ENCODE measurements around the gene DCAF11.
A peak's percentile ranks its signal among the peaks of the same experiment; 100 is the strongest.
"Not testable (repeated sequence)": the region's sequence is repeated elsewhere in the genome, so short reads cannot be mapped to it uniquely, and the experiment has no call there.

The DCAF11 gene

DNA sequence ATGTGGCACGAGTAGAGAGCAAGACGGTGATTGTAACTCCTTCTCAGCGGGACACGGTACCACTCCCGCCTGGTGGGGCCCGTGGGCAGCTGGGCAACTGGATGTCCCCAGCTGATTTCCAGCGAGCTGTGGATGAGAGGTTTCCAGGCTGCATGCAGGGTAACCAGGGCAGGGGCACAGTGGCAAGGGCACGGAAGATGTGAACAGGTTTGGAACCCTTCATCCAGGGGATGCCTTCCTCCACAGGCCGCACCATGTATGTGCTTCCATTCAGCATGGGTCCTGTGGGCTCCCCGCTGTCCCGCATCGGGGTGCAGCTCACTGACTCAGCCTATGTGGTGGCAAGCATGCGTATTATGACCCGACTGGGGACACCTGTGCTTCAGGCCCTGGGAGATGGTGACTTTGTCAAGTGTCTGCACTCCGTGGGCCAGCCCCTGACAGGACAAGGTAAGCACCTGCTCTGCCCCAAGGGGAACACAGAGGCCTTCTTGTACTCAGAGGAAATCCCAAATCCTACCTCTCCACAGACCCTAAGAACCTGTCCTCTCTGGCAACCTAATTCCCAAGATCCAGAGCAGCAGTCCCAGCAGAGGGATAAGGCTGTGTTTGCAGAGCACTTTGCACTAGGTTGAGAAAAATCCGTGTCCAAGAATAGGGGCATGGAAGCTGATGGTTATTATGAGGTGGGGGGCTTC is 16.2 kb upstream of the DCAF11 start:
- DNase-seq = no peak

DNA sequence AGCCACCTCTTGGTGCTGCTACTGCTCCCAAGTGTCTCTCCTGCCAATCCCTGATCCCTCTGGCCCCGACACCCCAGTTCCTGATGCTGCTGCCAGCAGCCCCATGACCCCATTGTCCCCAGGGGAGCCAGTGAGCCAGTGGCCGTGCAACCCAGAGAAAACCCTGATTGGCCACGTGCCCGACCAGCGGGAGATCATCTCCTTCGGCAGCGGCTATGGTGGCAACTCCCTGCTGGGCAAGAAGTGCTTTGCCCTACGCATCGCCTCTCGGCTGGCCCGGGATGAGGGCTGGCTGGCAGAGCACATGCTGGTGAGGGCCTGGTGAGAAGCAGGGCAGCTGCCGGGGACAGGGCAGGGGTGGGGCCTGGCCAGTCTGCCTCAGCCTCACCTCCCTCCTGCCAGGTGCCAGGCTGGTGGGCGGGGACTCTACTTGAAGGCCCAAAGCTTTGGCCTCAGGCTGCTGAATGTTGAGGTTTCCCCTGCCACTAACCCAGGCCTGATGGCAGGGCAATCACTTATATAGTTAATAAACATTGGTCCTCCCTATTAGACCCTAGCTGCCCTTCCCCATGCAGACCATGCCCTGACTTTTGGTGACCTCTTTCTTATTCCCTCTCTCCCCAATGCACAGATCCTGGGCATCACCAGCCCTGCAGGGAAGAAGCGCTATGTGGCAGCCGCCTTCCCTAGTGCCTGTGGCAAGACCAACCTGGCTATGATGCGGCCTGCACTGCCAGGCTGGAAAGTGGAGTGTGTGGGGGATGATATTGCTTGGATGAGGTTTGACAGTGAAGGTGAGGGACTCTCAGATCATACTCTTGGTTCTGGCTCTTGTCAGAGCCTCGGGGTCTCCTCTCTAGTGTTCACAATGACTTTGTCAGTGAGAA is 15.4 kb upstream of the DCAF11 start:
- no peak for DNase-seq

DNA sequence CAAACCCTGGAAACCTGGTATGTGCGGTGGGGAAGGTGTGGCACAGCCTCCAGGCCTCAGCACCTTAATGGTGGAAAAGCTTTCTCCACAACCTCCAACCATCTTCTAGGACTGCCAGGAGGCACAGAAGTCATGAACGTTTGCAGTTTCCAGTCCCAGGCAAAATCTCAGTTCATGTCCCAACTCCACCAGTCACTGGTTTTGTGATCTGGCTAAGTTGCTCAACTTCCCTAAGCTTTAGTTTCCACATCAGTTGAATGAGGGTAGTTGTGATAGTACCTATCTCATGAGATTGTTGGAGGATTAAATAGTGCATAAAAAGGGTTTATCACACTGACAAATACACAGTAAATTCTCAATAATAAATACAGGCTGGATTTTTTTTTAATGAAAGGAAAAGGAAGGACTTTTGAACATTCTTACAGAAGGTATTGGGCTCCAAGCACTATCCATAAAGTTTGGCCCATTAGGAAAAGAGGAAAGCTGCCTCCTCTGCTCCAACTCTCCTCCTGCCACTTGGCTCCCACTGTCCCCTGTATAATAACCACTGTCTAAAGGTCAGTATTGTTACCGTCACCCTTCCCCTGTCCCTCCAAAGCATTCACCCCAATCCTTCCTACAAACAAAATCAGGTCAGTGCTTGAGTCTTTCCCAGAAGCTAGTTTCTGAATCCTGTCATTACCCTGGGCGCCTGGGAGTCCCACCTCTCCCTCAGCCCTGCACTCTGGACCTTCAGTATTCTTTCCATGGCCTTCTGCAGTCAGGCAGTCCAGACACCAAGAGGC is 14.2 kb upstream of the DCAF11 start:
- DNase-seq = no peak

DNA sequence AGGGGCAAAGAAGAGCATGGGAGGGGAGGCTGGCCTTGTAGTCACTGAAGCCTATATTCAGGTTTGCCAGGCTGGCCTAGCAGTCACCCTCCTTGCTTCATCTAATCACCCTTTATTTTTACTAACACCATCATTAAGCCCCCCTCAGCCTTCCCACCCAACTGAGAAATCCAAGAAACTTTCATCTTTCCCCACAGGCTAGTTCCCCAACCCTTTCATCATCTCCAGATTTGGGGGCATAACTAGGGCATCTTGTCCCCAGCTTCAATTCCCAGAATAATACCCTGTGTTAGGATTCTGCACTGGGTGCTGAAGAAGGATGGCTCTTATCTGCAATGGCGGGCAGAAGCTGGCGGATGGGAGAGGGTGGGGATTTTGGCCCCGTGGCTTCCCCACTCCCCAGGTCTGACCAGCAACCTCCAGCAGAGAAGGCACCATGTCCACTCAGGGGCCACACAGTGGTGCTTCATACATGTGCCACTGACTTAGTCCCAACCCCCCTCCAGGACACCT is 13.5 kb upstream of the DCAF11 start:
- DNase-seq = no peak

DNA sequence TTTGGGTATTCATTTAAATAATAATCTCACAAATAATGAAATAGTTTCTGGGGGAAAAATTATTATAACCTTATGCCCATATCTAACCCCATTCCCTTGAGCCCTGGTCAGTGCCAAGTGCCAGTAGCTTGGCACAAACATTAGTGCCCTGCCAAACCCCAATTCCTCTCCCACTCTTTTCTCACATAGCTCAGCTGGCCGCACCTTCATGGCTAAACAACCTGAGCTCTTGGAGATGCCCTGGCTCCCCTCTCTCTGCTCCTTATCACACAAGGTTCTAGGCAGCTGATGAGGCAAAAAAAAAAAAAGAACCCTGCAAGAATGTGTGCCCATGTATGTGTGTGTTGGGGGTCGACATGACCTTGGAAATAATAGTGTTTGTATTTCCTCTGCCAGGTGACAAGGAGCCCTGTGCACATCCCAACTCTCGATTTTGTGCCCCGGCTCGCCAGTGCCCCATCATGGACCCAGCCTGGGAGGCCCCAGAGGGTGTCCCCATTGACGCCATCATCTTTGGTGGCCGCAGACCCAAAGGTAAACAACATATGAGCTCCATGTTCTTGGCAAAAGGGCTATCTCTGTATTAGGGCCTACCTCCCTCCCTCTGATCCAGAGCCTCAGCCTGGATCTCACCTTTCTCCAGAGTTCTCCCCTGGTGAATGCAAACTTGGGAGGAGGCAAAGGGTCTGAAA is 12.1 kb upstream of the DCAF11 start:
- no peak for DNase-seq

DNA sequence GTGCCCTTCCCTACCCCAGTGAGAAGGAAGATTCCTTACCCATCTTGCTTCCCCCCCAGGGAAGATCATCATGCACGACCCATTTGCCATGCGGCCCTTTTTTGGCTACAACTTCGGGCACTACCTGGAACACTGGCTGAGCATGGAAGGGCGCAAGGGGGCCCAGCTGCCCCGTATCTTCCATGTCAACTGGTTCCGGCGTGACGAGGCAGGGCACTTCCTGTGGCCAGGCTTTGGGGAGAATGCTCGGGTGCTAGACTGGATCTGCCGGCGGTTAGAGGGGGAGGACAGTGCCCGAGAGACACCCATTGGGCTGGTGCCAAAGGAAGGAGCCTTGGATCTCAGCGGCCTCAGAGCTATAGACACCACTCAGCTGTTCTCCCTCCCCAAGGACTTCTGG is 11.1 kb upstream of the DCAF11 start:
- no peak for DNase-seq

DNA sequence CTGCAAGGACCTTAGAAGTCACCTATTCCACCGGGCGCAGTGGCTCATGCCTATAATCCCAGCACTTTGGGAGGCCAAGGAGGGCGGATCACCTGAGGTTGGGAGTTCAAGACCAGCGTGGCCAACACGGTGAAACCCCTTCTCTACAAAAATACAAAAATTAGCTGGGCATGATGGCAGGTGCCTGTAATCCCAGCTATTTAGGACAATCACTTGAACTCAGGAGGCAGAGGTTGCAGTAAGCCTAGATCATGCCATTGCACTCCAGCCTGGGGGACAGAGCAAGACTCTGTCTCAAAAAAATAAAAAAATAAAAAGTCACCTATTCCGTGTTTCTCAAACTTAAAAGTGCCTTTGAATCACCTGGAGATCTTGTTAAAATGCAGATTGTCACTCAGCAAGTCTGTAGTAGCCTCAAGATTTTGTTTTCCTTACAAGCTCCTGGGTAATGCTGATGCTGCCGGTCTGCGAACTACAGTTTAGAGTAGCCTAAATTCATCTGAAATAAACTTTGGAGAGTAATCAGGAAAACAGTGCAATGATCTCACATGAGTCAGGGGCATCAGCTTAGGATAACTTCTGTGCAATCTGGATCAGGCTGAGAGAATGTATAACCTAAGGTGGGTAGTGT is 8.9 kb upstream of the DCAF11 start:
- DNase-seq = not testable (repeated sequence)

DNA sequence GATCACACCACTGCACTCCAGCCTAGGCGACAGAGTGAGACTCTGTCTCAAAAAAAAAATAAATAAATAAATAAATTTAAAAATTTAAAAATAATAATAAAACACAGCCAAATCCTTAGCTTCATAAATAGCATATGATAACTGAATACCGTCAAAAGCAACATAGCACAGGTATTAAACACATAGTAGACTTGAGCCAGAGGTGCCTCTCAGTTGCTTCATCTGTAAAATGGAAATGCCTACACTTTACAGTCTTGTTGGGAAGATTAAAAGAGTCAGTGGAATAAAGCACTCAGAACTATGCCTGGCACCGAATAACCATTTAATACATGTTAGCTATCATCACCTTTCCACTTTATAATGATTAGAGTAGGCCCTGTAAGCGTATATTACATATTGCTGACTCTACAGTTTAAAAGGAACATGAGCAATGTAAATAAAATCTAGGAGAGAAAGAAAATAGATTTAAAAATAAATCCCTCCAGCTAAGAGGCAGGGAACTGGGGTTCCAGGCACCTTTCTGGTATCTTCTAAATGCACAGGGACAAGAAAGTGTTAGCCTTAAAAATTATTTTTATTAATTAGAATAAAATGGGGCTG is 7.8 kb upstream of the DCAF11 start:
- no peak for DNase-seq

DNA sequence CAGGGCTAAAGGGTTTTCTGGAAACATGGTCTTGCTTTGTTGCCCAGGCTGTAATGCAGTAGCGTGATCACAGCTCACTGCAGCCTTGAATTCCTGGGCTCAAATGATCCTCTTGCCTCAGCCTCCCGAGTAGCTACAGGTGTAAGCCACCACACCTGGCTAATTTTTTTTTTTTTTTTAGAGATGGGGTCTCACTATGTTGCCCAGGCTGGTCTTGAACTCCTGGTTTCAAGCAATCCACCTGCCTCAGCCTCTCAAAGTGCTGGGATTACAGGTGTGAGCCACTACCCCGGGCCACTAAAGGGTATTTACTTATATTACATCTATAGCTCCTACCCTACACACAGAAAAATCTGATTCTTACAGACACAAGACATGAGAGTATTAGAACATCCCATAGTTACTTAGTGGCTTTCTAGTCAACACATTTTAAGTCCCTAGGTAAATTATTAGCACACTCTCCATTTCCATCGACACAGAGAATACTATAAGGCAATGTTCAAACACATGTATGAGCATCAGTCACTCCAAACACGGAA is 6.2 kb upstream of the DCAF11 start:
- no peak for DNase-seq

DNA sequence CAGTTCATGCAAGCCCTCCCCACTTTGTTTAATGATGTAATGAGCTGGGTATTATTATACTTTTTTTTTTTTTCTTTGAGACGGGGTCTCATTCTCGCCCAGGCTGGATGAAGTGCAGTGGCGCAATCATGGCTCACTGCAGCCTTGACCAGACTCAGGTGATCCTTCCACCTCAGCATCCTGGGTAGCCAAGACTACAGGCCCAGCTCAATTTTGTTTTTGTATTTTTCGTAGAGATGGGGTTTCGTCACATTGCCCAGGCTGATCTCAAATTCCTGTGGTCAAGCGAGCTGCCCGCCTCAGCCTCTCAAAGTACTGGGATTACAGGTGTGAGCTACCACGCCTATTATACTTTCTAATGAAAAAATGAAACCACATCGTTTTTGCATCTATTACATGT is 4.5 kb upstream of the DCAF11 start:
- no peak for DNase-seq

DNA sequence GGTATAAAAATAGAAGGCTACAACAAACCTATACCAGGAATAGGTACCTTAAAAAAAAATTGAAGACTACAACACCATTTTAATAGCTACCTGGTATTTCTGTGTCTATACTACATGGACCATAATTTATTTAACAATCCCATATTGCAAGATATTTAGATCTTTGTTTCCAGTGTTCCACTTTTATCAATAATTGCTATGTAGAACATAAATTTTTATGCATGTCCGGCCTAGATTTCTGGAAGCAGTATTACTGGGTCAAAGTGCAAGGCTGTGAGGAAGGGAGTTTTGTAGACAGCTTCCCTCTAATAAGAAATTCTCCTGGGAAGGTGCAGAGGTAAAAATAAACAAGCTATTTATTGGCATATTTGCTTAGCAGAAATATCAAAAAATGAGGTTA is 4.1 kb upstream of the DCAF11 start:
- no peak for DNase-seq

DNA sequence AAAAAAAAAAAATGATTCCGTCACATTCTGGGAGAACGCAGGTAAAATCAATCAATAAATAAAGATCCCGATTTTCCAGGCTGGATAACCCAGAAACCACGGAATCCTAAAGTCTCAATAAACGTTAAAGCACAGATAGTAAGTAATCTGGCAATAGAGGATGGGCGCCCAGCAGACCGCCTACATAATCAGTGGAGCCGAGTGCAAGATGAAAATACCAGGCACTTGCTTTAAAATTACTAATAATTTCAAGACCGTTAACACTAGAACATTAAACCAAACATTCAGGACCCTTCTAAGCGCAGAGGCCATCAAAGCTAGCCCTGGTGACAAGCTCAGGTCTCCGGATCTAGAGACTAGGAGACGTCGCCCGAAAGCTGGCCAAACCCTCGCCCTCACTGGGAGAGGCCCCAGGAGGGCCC is 1.2 kb upstream of the DCAF11 start:
- no peak for DNase-seq

DNA sequence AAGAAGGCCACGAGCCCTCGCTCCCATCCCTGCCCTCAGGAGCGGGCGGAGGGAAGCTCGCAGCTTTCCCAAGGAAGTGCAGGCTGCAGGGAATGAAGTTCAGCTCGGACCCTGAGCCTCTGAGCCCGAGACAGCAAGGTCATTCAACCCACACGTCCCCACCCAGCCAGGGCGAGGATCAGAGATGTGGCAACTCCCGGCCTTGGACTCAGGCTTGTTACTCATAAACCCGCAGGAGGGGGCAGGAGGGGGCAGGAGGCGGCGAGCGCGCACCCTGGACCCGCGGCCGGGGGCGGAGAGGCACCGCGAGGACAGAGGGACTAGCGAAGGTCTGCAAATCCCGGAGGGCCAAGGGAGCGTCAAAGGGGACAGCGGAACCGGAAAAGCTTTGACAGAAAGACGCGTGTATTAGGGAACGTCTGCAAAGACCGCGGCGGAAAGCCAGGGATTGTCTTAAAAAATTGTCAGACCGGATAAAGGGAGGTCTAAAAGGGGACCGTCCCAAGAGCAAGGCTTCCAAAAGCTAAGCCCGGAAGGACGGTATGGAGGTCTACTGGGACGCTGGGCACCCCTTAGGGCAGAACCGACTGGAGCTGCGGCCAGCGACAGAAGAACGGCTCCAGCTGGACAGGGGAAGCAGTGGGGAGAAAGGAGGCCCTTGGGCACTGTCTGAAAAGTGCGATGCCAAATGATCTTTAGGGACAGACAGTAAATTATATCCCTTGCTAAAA is 611 bp upstream of the DCAF11 start:
- DNase-seq = peak; percentile 81

DNA sequence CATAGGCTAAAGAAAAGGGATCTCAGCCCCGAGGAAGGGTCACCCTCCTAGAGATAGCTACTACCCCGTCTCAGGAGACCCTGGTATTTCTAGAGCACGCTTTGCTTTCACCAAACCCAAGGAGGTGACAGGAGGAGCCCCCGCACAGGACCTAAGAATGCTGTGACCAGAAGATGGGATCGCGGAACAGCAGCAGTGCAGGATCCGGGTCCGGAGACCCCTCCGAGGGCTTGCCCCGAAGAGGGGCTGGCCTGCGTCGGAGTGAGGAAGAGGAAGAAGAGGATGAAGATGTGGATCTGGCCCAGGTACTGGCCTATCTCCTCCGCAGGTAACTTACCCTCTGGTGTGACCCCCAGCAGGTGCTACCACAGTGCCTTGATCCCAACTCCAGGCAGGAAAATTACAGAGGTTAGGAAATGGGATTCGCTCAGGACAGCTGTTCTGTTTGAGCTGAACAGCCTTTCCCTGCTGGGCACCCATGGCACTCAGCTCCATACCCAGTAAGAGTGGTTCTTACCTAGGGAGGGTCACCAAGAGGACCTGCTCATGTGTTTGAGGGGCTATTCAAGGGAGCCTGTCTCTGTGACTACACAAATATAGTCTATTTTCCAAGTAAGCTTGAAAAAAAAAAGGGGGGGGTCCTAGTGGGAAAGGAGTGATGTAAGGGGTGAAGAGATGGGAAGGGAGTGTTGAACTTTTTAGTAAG is 998 bp downstream of the DCAF11 start:
- no peak for DNase-seq

DNA sequence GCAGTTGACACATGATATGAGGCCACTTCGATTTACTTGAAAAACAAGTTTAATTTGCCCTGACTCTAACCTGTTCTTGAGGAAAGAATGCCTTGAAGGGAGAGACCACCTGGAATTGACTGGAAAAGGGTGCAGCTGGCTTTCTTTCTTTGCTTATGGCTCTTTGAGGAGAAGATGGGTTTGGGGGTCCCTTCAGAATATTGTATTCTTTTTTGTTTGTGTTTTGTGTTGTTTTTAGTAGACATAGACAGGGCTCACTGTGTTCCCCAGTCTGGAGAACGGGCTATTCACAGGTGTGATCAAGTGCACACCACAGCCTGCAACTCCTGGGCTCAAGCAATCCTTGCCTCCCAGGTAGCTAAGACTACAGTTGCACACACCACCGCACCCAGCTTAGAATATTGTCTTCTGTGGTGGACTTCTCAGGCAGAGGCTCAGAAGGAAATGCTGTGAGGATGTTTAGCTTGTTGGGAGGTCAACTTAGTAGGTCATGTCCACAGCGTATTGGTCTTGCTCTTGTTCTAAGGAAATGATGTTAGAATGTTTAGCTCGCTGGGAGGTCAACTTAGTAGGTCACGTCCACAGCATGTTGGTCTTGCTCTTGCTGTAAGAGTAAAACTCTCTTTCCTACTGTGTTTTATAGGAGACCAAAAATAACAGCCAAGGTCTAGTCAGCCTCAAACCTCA is 1.7 kb downstream of the DCAF11 start:
- DNase-seq = no peak

DNA sequence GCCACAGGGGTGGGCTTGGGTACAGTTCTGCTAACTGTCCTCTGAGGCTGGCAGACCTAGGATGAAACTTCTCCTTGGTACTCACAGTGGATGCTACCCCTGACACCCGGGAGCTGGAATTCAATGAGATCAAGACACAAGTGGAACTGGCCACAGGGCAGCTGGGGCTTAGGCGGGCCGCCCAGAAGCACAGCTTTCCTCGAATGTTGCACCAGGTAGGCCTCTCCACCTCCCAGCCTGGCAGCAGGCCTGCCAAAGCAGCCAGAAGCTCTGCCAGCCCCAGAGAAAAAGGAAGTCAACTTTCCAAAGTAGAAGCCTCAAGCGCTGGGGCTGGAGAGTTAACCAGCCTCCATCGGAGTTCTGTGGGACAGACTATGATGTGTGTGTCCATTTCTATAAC is 2.6 kb downstream of the DCAF11 start:
- no peak for DNase-seq

DNA sequence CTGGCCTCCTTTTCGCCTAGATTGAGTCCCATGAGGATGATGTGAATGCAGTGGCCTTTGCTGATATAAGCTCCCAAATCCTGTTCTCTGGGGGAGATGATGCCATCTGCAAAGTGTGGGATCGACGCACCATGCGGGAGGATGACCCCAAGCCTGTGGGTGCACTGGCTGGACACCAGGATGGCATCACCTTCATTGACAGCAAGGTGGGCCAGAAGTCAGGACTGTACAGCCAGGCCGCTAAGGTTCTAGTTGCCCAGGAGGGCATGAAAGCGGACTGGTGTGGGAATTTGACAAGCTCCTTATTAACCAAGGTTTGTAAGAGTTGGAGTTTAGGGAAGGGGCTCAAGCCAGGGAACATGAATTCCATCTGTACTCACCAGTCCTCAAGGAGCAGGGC is 5.1 kb downstream of the DCAF11 start:
- DNase-seq = no peak

DNA sequence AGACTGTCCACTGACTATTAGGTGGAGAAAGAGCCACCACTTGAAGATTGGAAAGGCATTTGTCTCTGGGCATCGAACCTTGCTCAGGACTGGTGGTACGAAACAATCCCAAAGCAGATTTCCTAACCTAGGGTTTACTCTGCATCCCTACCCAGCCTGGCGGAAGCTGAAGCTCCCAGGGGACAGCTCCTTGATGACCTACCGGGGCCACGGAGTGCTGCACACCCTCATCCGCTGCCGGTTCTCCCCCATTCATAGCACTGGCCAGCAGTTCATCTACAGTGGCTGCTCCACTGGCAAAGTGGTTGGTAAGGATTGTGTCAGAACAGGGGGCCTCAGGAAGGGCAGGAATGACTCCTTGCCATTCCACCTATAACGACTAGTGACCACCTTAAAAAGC is 6.6 kb downstream of the DCAF11 start:
- no peak for DNase-seq

DNA sequence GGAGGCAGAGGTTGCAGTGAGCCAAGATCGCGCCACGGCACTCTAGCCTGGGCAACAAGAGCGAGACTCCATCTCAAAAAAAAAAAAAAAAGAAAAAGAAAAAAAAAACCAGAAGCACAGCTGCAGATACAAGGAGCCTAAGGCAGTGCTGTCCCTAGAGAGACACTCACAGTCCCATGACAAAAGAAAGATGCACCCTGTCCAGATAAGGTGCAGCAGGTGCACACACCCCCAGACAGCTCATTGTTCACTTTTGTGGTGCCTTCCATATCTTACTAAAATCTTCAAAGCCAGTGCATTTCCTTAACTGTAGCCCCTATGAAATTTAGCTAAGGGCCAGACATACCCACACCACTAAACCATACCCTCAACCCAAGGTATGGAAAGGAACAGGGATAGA is 7.8 kb downstream of the DCAF11 start:
- DNase-seq = no peak

DNA sequence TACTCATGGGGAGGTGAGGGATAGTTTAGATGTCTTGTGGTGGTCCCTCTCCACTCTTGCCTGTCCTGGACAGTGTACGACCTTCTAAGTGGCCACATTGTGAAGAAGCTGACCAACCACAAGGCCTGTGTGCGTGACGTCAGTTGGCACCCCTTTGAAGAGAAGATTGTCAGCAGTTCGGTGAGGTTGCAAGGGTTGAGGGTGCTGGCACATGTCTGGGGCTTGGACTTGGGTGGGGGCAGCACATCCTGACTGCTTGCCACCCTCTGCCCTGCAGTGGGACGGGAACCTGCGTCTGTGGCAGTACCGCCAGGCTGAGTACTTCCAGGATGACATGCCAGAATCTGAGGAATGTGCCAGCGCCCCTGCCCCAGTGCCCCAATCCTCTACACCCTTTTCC is 8.3 kb downstream of the DCAF11 start:
- no peak for DNase-seq

All from NCI-H1105 (cell line).